NCI-H128 (cell line): ENCODE data around the gene NPHP4.

Experiments used
- DNase-seq: peaks from one replicate; lab custom pipeline; 2025; ENCODE audit not compliant: unreplicated experiment; lab: John Stamatoyannopoulos, UW

NPHP4 gene

GRCh38 chr1:5974631-5975030, 17.6 kb downstream of the NPHP4 start:
- no peak for DNase-seq

DNA sequence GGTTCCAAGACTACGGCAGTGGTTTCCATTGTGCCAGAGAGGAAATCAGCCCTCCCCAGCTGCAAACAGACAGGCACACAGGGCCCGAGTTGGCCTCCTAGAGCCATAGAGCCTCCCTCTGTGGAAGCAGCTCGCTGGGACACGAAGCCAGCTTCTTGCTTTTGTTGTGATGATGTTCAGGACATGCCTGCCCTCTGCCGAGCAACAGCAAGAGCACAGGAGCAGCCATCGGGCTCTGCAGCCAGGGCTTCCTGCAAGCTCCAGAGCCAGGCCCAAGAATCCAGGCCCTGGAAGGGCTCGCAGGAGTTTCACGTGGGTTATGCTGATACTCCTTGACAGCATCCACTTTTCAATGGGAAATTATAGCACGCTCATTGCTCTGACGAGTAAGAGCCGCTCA, 18.5 kb downstream of the NPHP4 start:
- DNase-seq, result no peak

GRCh38 chr1:5972198-5972520, 20.1 kb downstream of the NPHP4 start:
- no peak for DNase-seq

DNA sequence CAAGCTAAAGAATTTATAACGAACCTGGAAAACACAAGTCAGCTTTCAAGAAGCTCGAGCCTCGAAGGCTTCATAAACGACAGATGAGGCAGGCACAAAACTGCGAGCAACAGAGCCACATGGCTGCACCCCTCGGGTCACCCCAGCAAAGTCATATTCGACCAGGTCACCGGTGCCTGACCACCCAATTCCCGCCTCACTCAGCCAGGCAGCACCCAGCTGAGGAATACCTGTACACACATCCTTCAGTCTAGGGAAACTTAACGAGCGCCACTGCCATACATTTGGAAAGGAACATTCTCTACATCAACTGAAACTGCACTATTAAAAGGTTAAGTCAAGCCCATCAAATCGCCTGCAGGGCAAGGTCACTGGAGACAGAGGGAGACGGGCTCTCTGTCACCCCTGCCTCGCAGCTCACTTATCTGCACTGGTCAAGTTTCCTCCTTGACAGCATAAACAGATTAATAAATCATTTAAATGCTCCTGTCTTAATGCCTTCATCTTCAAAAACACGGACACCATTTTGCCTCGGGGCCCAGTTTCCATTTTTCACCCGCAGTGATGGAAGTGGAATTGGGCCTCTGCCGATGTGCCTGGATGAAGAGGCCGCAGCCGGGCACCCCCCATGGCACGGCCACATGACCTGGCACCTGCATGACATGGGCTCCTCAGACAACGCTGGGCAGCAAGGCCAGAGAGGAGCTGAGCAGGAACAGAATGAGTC, 20.6 kb downstream of the NPHP4 start:
- DNase-seq, result no peak

- no peak for DNase-seq
Measured at GRCh38 chr1:5970610-5971273, 21.5 kb downstream of the NPHP4 start.

- no peak for DNase-seq
Measured at GRCh38 chr1:5969168-5969567, 23.1 kb downstream of the NPHP4 start.

DNA sequence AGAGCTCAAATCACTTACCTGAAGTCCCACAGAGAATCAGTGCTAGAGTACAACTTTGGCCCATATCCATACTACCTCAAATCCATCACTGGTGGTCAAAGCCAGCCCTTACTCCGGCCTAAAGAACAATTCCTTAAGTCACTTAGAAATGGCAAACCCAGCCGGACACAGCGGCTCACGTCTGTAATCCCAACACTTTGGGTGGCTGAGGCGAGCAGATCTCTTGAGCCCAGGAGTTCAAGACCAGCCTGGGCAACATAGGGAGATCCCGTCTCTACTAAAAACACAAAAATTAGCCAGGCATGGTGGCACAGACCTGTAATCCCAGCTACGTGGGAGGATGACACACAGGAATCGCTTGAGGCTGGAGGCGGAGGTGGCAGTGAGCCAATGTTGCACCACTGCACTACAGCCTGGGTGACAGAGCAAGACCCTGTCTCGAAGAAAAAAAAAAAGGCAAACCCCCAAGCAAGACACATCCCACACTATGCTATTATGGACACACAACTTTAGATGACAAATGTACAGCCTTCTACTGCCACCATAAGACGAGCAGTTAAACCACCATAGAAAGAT, 24.0 kb downstream of the NPHP4 start:
- no peak for DNase-seq

GRCh38 chr1:5967351-5968160, 24.7 kb downstream of the NPHP4 start:
- DNase-seq, result no peak

DNA sequence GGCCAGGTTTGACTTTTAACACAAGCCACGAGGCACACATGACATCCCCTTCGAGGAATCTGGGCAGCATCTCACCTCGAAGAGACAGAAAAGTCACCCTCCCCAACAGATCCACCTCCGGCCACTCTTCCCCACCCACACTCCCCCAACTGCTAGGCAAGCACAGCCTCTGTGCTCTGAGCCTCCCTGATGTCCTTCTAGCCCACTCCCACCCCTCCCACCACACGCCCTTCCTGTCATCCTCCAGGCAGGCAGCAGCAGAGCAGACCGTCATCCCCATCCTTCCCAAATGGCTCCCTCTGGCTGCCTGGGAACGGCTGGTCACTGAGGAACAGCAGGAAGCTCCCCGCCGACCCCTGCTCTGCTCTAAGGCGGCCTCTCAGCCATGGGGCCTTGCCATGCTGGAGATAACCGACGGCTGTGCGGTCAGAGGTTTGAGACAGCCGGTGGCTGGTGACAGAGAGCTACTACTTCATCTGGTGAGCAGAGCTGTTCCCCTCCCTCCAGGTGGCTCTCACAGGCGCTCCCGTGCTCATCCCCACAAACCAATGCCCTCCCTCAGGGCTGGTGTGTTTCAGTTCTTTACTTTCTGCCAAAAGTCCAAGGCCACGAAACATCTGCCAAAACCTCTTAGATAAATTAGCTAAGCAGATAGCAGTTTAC, 25.6 kb downstream of the NPHP4 start:
- DNase-seq, result no peak

- no peak for DNase-seq
Measured at GRCh38 chr1:5965586-5966131, 26.6 kb downstream of the NPHP4 start.

DNA sequence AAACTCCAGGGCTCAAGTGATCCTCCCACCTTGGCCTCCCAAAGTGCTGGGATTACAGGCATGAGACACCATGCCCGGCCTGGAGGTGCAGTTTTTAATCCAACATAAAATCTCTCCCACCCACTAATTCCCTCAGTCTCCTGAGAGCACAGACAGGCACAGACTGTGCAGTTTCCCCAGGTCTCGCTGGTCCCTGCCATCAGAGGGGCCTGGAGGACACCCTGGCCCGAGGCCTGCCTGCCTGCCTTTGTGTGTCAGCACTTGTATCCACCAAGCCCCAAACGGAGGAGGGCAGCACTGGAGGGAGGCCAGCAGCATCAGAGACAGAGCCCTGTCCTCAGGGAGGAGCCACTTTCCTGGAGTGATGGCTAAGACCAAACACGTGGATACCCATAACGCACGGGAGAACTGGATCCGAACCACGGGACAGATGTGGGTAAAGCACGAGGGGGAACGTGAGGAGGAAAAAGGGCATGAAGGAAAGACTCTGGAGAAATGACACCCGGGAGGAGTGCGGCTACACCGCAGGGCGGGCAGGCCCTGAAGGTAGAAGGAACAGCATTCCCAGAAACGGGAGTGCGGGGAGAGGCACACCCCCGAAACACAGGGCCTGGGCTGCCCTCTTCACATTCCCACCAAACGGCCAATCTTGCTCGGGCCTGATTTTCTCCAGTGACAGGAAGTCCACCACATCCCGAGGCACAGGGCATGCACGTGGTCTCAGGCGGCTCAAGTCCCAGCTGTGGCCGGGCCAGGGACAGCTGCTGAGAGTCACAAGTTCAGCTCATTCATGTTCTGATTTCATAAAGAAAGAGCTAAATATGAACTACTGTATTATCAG, 29.7 kb downstream of the NPHP4 start:
- no peak for DNase-seq

GRCh38 chr1:5961601-5962000, 30.6 kb downstream of the NPHP4 start:
- DNase-seq, result no peak

DNA sequence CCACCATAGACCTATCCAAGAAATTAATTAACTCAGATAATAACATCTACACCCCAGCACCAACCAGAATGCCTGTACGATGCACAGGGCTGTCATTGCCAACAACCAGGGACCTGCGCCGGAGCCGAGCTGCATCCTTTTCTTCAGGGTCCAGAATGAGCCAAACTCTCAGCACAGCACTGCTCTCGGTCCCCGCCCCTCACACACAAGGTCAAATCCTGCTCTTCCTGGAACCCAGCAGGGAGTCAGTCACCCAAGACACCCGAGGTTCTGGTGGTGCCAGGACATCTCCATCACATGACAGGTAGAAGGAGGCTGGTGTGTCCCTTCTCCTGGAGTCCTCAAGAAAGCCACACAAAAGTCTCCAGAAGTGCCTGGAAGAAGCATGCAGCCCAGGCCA, 31.9 kb downstream of the NPHP4 start:
- no peak for DNase-seq

GRCh38 chr1:5959667-5960230, 32.5 kb downstream of the NPHP4 start:
- DNase-seq, result no peak

DNA sequence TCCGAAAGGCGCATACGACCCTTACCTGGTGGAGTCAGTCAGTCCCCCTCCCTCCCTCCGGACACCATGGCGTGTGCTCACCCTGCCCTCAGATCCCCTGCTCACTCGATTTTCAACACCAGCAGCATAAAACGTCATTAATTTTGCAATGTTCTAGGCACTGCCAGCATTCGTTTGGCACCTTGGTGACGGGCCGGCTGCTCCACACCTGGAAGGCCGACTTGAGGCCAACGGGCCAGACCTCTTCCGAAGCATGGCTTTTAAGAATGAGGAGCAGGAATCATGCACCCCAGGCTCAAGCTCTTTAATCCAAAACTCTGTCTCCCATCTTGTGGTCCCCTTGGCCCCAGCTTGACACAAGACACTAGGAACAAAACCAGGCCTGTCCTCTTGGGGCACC, 33.1 kb downstream of the NPHP4 start:
- DNase-seq, result no peak

DNA sequence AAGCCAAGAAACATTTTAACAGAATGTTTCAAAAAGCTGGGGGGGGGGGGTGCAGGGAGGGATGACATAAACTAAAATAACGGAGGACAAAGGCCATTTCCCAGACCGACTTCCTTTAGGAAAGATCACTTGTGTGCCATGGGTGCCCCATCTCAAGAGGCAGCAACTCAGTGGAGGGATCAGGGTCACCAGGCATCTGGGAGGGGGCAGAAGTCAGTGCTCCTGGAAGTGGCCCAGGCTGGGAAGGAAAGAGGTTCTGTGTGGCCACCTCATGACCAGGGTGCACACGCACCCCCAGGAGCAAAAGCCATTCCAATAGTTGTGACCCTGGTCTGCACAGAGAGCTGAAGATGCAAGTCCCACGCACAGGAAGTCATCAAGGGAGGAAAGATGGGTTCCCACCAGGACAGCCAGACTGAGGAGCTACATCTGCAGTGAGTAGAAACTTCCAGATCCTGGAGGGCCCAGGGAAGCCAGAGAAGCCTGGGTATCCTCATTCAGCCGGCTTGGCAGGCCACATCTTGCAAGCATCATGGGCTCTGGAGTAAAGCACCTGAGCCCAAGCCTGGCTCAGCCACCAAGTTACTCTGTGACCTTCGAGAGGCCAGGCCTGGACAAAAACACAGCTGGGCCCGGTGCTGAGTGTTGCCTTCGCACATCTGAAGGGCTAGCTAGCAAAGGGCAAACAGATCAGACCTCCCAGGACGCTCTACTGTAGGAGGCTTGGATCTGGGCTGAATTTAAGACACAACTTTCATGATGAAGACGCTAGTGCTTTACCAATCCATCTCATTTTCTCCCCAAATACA, 36.0 kb downstream of the NPHP4 start:
- no peak for DNase-seq

- DNase-seq, result no peak
Measured at GRCh38 chr1:5955479-5955977, 36.7 kb downstream of the NPHP4 start.

DNA sequence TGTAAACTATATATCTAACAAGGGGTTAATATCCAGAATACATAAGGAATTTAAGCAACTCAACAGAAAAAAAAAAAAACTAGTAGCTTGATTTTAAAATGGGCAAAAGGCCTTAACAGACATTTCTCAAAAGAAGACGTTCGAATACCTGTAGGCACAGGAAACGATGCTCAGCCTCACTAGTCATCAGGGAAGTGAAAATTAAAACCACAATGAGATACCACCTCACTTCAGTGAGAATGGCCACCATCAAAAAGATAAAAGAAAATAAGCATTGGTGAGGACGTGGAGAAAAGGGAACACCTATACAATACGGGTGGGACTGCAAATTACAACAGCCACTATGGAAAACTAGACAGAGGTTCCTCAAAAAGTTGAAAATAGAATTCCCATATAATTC, 37.3 kb downstream of the NPHP4 start:
- DNase-seq, result no peak

- no peak for DNase-seq
Measured at GRCh38 chr1:5953386-5953785, 38.8 kb downstream of the NPHP4 start.
